ENCODE data around the gene PATZ1.
"Not testable (repeated sequence)": the region's sequence is repeated elsewhere in the genome, so short reads cannot be mapped to it uniquely, and the experiment has no call there.

PATZ1 gene

GRCh38 chr22:31346255-31346732 lies at the start of gene PATZ1:
PATZ1 (minus strand) TSS chr22:31346346; CDS start chr22:31345602, 744 bp downstream.
- DNase-seq (ENCODE audit: low read depth in 2 of 2) = peak; percentile 48 to 66

- no peak for DNase-seq (ENCODE audit: low read depth in 2 of 2)
These were observed 48.2 kb upstream of the PATZ1 start for GRCh38 chr22:31394326-31394725.

GRCh38 chr22:31393893-31394292 lies 47.7 kb upstream of the PATZ1 start:
- DNase-seq (ENCODE audit: low read depth in 2 of 2) = no peak

GRCh38 chr22:31378651-31379050 lies 32.5 kb upstream of the PATZ1 start:
- not testable (repeated sequence) for DNase-seq (ENCODE audit: low read depth in 2 of 2)

- DNase-seq (ENCODE audit: low read depth in 2 of 2) = no peak
These were observed 32.0 kb upstream of the PATZ1 start for GRCh38 chr22:31378123-31378522.

- no peak for DNase-seq (ENCODE audit: low read depth in 2 of 2)
These were observed 31.5 kb upstream of the PATZ1 start for GRCh38 chr22:31377612-31378011.

- no peak for DNase-seq (ENCODE audit: low read depth in 2 of 2)
These were observed 21.3 kb upstream of the PATZ1 start for GRCh38 chr22:31367426-31367825.

- no peak for DNase-seq (ENCODE audit: low read depth in 2 of 2)
These were observed 17.8 kb upstream of the PATZ1 start for GRCh38 chr22:31363885-31364465.

- no peak for DNase-seq (ENCODE audit: low read depth in 2 of 2)
These were observed 15.6 kb upstream of the PATZ1 start for GRCh38 chr22:31361743-31362142.

- no peak for DNase-seq (ENCODE audit: low read depth in 2 of 2)
These were observed 13.9 kb upstream of the PATZ1 start for GRCh38 chr22:31360029-31360428.

GRCh38 chr22:31354515-31354914 lies 8.4 kb upstream of the PATZ1 start:
- DNase-seq (ENCODE audit: low read depth in 2 of 2) = no peak

GRCh38 chr22:31350410-31350863 lies 4.3 kb upstream of the PATZ1 start:
- DNase-seq (ENCODE audit: low read depth in 2 of 2) = no peak

- DNase-seq (ENCODE audit: low read depth in 2 of 2) = no peak
These were observed 3.8 kb upstream of the PATZ1 start for GRCh38 chr22:31349960-31350359.

- no peak for DNase-seq (ENCODE audit: low read depth in 2 of 2)
These were observed 2.6 kb upstream of the PATZ1 start for GRCh38 chr22:31348766-31349165.

- DNase-seq (ENCODE audit: low read depth in 2 of 2) = not testable (repeated sequence)
These were observed 1.8 kb upstream of the PATZ1 start for GRCh38 chr22:31348009-31348337.

- peak; percentile 4 to 10 for DNase-seq (ENCODE audit: low read depth in 2 of 2)
These were observed 1.3 kb upstream of the PATZ1 start for GRCh38 chr22:31347251-31348008.

- DNase-seq (ENCODE audit: low read depth in 2 of 2) = peak in 1 of 2 donors; percentile 4
These were observed 646 bp upstream of the PATZ1 start for GRCh38 chr22:31346733-31347250.

- peak; percentile 77 to 81 for DNase-seq (ENCODE audit: low read depth in 2 of 2)
These were observed 553 bp downstream of the PATZ1 start for GRCh38 chr22:31345331-31346254.

- DNase-seq (ENCODE audit: low read depth in 2 of 2) = peak in 1 of 2 donors; percentile 2
These were observed 1.4 kb downstream of the PATZ1 start for GRCh38 chr22:31344578-31345330.

- no peak for DNase-seq (ENCODE audit: low read depth in 2 of 2)
These were observed 1.9 kb downstream of the PATZ1 start for GRCh38 chr22:31344256-31344577.
